ENCODE results near the gene MBP. TPM values are rescaled to one million over a fixed set of nuclear protein-coding genes. Genes with fewer than 3 reads are reported as not detected.

The MBP gene
- total and polyA plus RNA-seq, 2 experiments from 2014 or later: 18.4 to 22.9 TPM

GRCh38 chr18:77062518-77063003, 70.0 kb downstream of the MBP start (continued):
- no peak for TF ChIP-seq REST (IDR thresholded peaks at IDR 0.05; ENCODE audit: unreplicated experiment)
- TF ChIP-seq, protein P1, sequence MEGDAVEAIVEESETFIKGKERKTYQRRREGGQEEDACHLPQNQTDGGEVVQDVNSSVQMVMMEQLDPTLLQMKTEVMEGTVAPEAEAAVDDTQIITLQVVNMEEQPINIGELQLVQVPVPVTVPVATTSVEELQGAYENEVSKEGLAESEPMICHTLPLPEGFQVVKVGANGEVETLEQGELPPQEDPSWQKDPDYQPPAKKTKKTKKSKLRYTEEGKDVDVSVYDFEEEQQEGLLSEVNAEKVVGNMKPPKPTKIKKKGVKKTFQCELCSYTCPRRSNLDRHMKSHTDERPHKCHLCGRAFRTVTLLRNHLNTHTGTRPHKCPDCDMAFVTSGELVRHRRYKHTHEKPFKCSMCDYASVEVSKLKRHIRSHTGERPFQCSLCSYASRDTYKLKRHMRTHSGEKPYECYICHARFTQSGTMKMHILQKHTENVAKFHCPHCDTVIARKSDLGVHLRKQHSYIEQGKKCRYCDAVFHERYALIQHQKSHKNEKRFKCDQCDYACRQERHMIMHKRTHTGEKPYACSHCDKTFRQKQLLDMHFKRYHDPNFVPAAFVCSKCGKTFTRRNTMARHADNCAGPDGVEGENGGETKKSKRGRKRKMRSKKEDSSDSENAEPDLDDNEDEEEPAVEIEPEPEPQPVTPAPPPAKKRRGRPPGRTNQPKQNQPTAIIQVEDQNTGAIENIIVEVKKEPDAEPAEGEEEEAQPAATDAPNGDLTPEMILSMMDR (conservative IDR thresholded peaks at IDR 0.05; ENCODE audit: low read depth in 2 of 2): no peak
- TF ChIP-seq ZNF114 (CRISPR knock-in tag; IDR thresholded peaks at IDR 0.05): no peak
- no peak for TF ChIP-seq NANOG (IDR thresholded peaks at IDR 0.05; ENCODE audit: borderline replicate concordance)

DNA sequence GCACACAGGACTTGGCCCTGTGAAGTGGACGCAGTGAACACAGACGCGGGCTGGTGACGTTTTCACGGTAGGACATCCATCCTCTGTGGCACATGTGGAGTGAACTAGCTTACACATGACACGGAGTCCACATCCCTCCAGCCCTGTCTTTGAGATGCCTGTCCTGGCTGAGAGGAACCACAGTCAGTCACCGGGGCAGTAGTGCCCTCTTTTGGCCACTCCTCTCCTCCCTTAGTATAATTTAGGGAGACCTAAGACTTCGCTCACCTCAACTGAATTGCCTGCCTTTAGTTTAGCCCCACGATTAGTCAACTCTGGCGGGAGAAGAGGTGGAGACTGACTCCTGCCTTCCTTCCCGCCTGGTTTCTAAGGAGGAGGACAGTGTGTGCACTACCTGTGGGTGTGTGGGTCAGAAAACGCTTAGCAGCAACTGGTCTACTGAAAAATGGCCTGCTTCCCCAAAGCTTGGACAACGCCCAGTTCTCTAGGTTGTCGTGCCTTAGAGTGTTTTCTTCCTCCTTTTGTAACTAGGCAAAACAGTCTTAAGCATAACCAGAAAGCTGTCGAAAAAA, 70.6 kb downstream of the MBP start:
- no peaks in the 10 kb centered on the region for H3K9me2 ChIP-seq (ENCODE audit: insufficient read depth)
- H3K27me3 ChIP-seq (ENCODE audit: insufficient read depth): no peaks in the 10 kb centered on the region
- DNase-seq (ENCODE audit: low spot score) (peak; percentile 62), ATAC-seq (peak; percentile 85)
- H3K4me2 ChIP-seq: no peak overlapping the region
- H3K4me1 Mint-ChIP-seq: peaks cover 33% of the 10 kb centered on the region
- H3K9me3 Mint-ChIP-seq: no peaks in the 10 kb centered on the region
- no peaks in the 10 kb centered on the region for H3F3A ChIP-seq (replicated peaks; ENCODE audit: low read depth)
- H3K36me3 ChIP-seq (ENCODE audit: insufficient read depth): no peaks in the 10 kb centered on the region
- H3K4me3 Mint-ChIP-seq: no peak overlapping the region
- peaks cover 6% of the 10 kb centered on the region for H3K27me3 Mint-ChIP-seq (ENCODE audit: insufficient read depth, low read depth, poor library complexity)
- H3K79me2 ChIP-seq (replicated peaks; ENCODE audit: insufficient read depth): no peaks in the 10 kb centered on the region
- 0 out of 2 replicates have a peak, but pooled peaks cover 8% of the 10 kb centered on the region for H3K4me1 ChIP-seq (ENCODE audit: insufficient read depth)
- H3K27ac ChIP-seq (ENCODE audit: low read depth): no peak overlapping the region
- H2AFZ ChIP-seq: no peak overlapping the region
- H3K27ac Mint-ChIP-seq: peak overlapping the region; percentile 78
- no peak overlapping the region for H3K4me3 ChIP-seq
- no peaks in the 10 kb centered on the region; the same call in 1 of the 2 replicates for H4K20me1 ChIP-seq (replicated peaks; ENCODE audit: insufficient read depth)
- no peak for TF ChIP-seq JUNB (IDR thresholded peaks at IDR 0.05; ENCODE audit: unreplicated experiment)
- TF ChIP-seq, protein P1 (conservative IDR thresholded peaks at IDR 0.05; ENCODE audit: low read depth in 2 of 2): peak; percentile 37 to 72
- peaks cover 11% of the 10 kb centered on the region for H3K36me3 Mint-ChIP-seq (ENCODE audit: low read depth)

Measured in GM23338 (cell line).